HEK293 (cell line): ENCODE data around the gene TIMM10B.
A peak's percentile ranks its signal among the peaks of the same experiment; 100 is the strongest.

Experiments
- CTCF ChIA-PET: fragments of 350-600 bp; formaldehyde crosslinking; extraction: SDS; loops from one replicate; lab custom pipeline; 2021; ENCODE audit warnings: antibody characterized with exemption; lab: Yijun Ruan, JAX
- POLR2A ChIA-PET: fragments of 300-600 bp; formaldehyde crosslinking; extraction: SDS; loops from one replicate; lab custom pipeline; 2020; ENCODE audit warnings: antibody characterized with exemption, inconsistent platforms; lab: Yijun Ruan, JAX
- H3K27ac ChIP-seq: fragments of 200-500 bp; sonication (Bioruptor generic); 2 replicates; pipeline ENCODE4 v1.5.1; 2014; ENCODE audit warnings: low read depth, low read length, control low read depth, inconsistent platforms; ENCODE audit errors: extremely low read depth
- H3K36me3 ChIP-seq, 2 experiments: fragments of 200-500 bp in 1 of 2; sonication (Bioruptor generic) in 1 of 2; 1 replicate in 1 of 2; 2 replicates in 1 of 2; pipeline ENCODE4 v1.5.1; 2014 to 2017; ENCODE audit warnings: inconsistent platforms in 2 of 2, low read length in 2 of 2; ENCODE audit not compliant: control insufficient read depth in 2 of 2, insufficient read depth in 1 of 2
- H3K4me1 ChIP-seq: fragments of 200-500 bp; sonication (Bioruptor generic); 2 replicates; pipeline ENCODE4 v1.5.1; 2014; ENCODE audit warnings: mild to moderate bottlenecking, low read length, inconsistent platforms; ENCODE audit not compliant: control insufficient read depth, insufficient read depth
- H3K4me3 ChIP-seq: 2 replicates; pipeline ENCODE4 v1.5.1; 2011; ENCODE audit warnings: low read depth, mild to moderate bottlenecking, control low read depth, low read length, moderate library complexity
- H3K9me3 ChIP-seq: fragments of 200-500 bp; sonication (Bioruptor generic); 2 replicates; pipeline ENCODE4 v1.5.1; 2014; ENCODE audit warnings: low read depth, low read length, inconsistent platforms; ENCODE audit not compliant: control insufficient read depth, insufficient read depth
- EGR2 ChIP-seq: fragments of 450-650 bp; formaldehyde crosslinking; IDR thresholded peaks from 2 replicates; pipeline ENCODE4 v1.5.1; 2016; ENCODE audit warnings: low read depth, missing biosample characterization, missing genetic modification characterization
- GLIS2 ChIP-seq: fragments of 450-650 bp; formaldehyde crosslinking; IDR thresholded peaks from 2 replicates; pipeline ENCODE4 v1.5.1; 2016; ENCODE audit warnings: missing biosample characterization, missing genetic modification characterization
- PRDM10 ChIP-seq: fragments of 450-650 bp; formaldehyde crosslinking; IDR thresholded peaks from 2 replicates; pipeline ENCODE4 v1.5.1; 2016; ENCODE audit warnings: missing biosample characterization, missing genetic modification characterization
- SALL2 ChIP-seq: fragments of 450-650 bp; formaldehyde crosslinking; IDR thresholded peaks from 2 replicates; pipeline ENCODE4 v1.5.0; 2017; ENCODE audit warnings: missing biosample characterization, mild to moderate bottlenecking, missing genetic modification characterization, borderline replicate concordance
- SCRT2 ChIP-seq: fragments of 450-650 bp; formaldehyde crosslinking; IDR thresholded peaks from 2 replicates; pipeline ENCODE4 v1.5.1; 2016; ENCODE audit warnings: missing biosample characterization, missing genetic modification characterization
- SP3 ChIP-seq: fragments of 450-650 bp; formaldehyde crosslinking; IDR thresholded peaks from 2 replicates; pipeline ENCODE4 v1.5.1; 2016; ENCODE audit warnings: missing biosample characterization, missing genetic modification characterization
- ZFP37 ChIP-seq: fragments of 450-650 bp; formaldehyde crosslinking; IDR thresholded peaks from 2 replicates; pipeline ENCODE4 v1.5.1; 2016; ENCODE audit warnings: missing biosample characterization, missing genetic modification characterization
- ZNF10 ChIP-seq: fragments of 450-650 bp; formaldehyde crosslinking; IDR thresholded peaks from 2 replicates; pipeline ENCODE4 v1.5.1; 2017; ENCODE audit warnings: missing biosample characterization, missing genetic modification characterization
- ZNF169 ChIP-seq: fragments of 450-650 bp; formaldehyde crosslinking; IDR thresholded peaks from 2 replicates; pipeline ENCODE4 v1.5.1; 2016; ENCODE audit warnings: missing biosample characterization, missing genetic modification characterization
- ZNF174 ChIP-seq: fragments of 450-650 bp; formaldehyde crosslinking; IDR thresholded peaks from 2 replicates; pipeline ENCODE4 v1.5.0; 2017; ENCODE audit warnings: missing biosample characterization, mild to moderate bottlenecking, missing genetic modification characterization
- ZNF48 ChIP-seq: fragments of 450-650 bp; formaldehyde crosslinking; IDR thresholded peaks from 2 replicates; pipeline ENCODE4 v1.5.1; 2016; ENCODE audit warnings: missing biosample characterization, missing genetic modification characterization
- ZNF513 ChIP-seq: fragments of 450-650 bp; IDR thresholded peaks from 2 replicates; pipeline ENCODE4 v1.5.1; 2018; ENCODE audit warnings: missing biosample characterization, missing genetic modification characterization
- ZNF610 ChIP-seq: fragments of 450-650 bp; formaldehyde crosslinking; IDR thresholded peaks from 2 replicates; pipeline ENCODE4 v1.5.1; 2016; ENCODE audit warnings: missing biosample characterization, missing genetic modification characterization, borderline replicate concordance
- ZNF664 ChIP-seq: fragments of 450-650 bp; formaldehyde crosslinking; IDR thresholded peaks from 2 replicates; pipeline ENCODE4 v1.5.1; 2016; ENCODE audit warnings: missing biosample characterization, missing genetic modification characterization
- ZXDB ChIP-seq: fragments of 450-650 bp; formaldehyde crosslinking; IDR thresholded peaks from 2 replicates; pipeline ENCODE4 v1.5.1; 2016; ENCODE audit warnings: missing biosample characterization, missing genetic modification characterization
- TF ChIP-seq, protein P1 (sequence below): fragments of 450-650 bp; formaldehyde crosslinking; IDR thresholded peaks from 2 replicates; pipeline ENCODE4 v1.5.1; 2016; ENCODE audit warnings: missing biosample characterization, missing genetic modification characterization
- TF ChIP-seq, protein P2 (sequence below): fragments of 450-650 bp; formaldehyde crosslinking; IDR thresholded peaks from 2 replicates; pipeline ENCODE4 v1.5.1; 2016; ENCODE audit warnings: missing biosample characterization, missing genetic modification characterization, borderline replicate concordance
- TF ChIP-seq, protein P3 (sequence below): fragments of 450-650 bp; formaldehyde crosslinking; IDR thresholded peaks from 2 replicates; pipeline ENCODE4 v1.5.1; 2016; ENCODE audit warnings: missing biosample characterization, missing genetic modification characterization

TIMM10B gene

GRCh38 chr11:6459099-6459450 lies 22.2 kb upstream of the TIMM10B start:
- H3K36me3 ChIP-seq, result peaks cover 5 to 79% of the 10 kb centered on the region in 2 experiments; a peak in 1 of 3 replicates
- TF ChIP-seq ZNF664 (tag by site-specific recombination) (no peak), ZFP37 (tag by site-specific recombination) (no peak), ZNF169 (tag by site-specific recombination) (no peak), ZNF174 (tag by site-specific recombination) (no peak), ZNF48 (tag by site-specific recombination) (no peak), EGR2 (tag by site-specific recombination) (no peak)
- TF ChIP-seq, protein P1, sequence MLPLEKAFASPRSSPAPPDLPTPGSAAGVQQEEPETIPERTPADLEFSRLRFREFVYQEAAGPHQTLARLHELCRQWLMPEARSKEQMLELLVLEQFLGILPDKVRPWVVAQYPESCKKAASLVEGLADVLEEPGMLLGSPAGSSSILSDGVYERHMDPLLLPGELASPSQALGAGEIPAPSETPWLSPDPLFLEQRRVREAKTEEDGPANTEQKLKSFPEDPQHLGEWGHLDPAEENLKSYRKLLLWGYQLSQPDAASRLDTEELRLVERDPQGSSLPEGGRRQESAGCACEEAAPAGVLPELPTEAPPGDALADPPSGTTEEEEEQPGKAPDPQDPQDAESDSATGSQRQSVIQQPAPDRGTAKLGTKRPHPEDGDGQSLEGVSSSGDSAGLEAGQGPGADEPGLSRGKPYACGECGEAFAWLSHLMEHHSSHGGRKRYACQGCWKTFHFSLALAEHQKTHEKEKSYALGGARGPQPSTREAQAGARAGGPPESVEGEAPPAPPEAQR (tag by site-specific recombination), result no peak
- TF ChIP-seq, protein P2, sequence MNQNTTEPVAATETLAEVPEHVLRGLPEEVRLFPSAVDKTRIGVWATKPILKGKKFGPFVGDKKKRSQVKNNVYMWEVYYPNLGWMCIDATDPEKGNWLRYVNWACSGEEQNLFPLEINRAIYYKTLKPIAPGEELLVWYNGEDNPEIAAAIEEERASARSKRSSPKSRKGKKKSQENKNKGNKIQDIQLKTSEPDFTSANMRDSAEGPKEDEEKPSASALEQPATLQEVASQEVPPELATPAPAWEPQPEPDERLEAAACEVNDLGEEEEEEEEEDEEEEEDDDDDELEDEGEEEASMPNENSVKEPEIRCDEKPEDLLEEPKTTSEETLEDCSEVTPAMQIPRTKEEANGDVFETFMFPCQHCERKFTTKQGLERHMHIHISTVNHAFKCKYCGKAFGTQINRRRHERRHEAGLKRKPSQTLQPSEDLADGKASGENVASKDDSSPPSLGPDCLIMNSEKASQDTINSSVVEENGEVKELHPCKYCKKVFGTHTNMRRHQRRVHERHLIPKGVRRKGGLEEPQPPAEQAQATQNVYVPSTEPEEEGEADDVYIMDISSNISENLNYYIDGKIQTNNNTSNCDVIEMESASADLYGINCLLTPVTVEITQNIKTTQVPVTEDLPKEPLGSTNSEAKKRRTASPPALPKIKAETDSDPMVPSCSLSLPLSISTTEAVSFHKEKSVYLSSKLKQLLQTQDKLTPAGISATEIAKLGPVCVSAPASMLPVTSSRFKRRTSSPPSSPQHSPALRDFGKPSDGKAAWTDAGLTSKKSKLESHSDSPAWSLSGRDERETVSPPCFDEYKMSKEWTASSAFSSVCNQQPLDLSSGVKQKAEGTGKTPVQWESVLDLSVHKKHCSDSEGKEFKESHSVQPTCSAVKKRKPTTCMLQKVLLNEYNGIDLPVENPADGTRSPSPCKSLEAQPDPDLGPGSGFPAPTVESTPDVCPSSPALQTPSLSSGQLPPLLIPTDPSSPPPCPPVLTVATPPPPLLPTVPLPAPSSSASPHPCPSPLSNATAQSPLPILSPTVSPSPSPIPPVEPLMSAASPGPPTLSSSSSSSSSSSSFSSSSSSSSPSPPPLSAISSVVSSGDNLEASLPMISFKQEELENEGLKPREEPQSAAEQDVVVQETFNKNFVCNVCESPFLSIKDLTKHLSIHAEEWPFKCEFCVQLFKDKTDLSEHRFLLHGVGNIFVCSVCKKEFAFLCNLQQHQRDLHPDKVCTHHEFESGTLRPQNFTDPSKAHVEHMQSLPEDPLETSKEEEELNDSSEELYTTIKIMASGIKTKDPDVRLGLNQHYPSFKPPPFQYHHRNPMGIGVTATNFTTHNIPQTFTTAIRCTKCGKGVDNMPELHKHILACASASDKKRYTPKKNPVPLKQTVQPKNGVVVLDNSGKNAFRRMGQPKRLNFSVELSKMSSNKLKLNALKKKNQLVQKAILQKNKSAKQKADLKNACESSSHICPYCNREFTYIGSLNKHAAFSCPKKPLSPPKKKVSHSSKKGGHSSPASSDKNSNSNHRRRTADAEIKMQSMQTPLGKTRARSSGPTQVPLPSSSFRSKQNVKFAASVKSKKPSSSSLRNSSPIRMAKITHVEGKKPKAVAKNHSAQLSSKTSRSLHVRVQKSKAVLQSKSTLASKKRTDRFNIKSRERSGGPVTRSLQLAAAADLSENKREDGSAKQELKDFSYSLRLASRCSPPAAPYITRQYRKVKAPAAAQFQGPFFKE (tag by site-specific recombination), result no peak
- TF ChIP-seq, all 188 proteins: peak for 0
- POLR2A ChIA-PET, result interaction anchor here (1.2 kb wide), 1 partner anchor 40 kb away, joined by 5 read pairs; the partner anchor contains the start of gene APBB1

GRCh38 chr11:6468712-6469495 lies 12.4 kb upstream of the TIMM10B start:
- POLR2A ChIA-PET, result interaction anchor here (0.8 to 1.7 kb wide), 6 partner anchors 13 to 234 kb away, joined by 3 to 40 read pairs (median 8); partner anchors contain the start of genes APBB1, ARFIP2, FHIP1B and SMPD1
- Histone ChIP-seq H3K9me3 (no peaks in the 10 kb centered on the region), H3K4me1 (no peaks in the 10 kb centered on the region), H3K36me3 (peaks cover 0 to 19% of the 10 kb centered on the region in 2 experiments; a peak in 1 of 3 replicates), H3K27ac (no peak overlapping the region), H3K4me3 (no peak overlapping the region)
- CTCF ChIA-PET, result interaction anchor here (0.6 to 2.4 kb wide), 8 partner anchors 19 to 90 kb away, joined by 3 to 12 read pairs (median 4); no protein-coding TSS in a partner anchor
- TF ChIP-seq PRDM10 (tag by site-specific recombination) (peak; percentile 27; the same call in 1 of the 2 replicates), ZNF610 (tag by site-specific recombination) (no peak), ZXDB (tag by site-specific recombination) (peak; percentile 94), ZNF513 (tag by site-specific recombination) (no peak), SALL2 (tag by site-specific recombination) (no peak), SP3 (tag by site-specific recombination) (peak; percentile 81), SCRT2 (tag by site-specific recombination) (no peak), GLIS2 (peak; percentile 66), ZNF10 (tag by site-specific recombination) (peak; percentile 51; the same call in 1 of the 2 replicates)
- TF ChIP-seq, protein P3, sequence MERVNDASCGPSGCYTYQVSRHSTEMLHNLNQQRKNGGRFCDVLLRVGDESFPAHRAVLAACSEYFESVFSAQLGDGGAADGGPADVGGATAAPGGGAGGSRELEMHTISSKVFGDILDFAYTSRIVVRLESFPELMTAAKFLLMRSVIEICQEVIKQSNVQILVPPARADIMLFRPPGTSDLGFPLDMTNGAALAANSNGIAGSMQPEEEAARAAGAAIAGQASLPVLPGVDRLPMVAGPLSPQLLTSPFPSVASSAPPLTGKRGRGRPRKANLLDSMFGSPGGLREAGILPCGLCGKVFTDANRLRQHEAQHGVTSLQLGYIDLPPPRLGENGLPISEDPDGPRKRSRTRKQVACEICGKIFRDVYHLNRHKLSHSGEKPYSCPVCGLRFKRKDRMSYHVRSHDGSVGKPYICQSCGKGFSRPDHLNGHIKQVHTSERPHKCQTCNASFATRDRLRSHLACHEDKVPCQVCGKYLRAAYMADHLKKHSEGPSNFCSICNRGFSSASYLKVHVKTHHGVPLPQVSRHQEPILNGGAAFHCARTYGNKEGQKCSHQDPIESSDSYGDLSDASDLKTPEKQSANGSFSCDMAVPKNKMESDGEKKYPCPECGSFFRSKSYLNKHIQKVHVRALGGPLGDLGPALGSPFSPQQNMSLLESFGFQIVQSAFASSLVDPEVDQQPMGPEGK, result peak; percentile 39; the same call in 1 of the 2 replicates

More at GRCh38 chr11:6459099-6459450, 22.2 kb upstream of the TIMM10B start:
- H3K4me3 ChIP-seq, result no peak overlapping the region
- no peak overlapping the region for H3K27ac ChIP-seq
- CTCF ChIA-PET, result interaction anchor here (1.3 to 1.7 kb wide), 3 partner anchors 16 to 80 kb away, joined by 4 to 8 read pairs (median 4); no protein-coding TSS in a partner anchor
- H3K9me3 ChIP-seq, result no peaks in the 10 kb centered on the region
- no peaks in the 10 kb centered on the region for H3K4me1 ChIP-seq
